Measurements from ENCODE around the gene GAS2L3. TPM values are rescaled to one million over a fixed set of nuclear protein-coding genes. Genes with fewer than 3 reads are reported as not detected.

The GAS2L3 gene
- total RNA-seq, 1 experiment from 2014 or later = 38.7 TPM

- BruUV-seq (replicated peaks) = no TSS peak
- Histone ChIP-seq H3K79me2 (ENCODE audit: insufficient read depth, low read length) (no peaks in the 10 kb centered on the region), H3K9ac (ENCODE audit: low read length) (no peak overlapping the region), H4K20me1 (ENCODE audit: insufficient read depth) (no peaks in the 10 kb centered on the region), H3K9me3 (ENCODE audit: control insufficient read depth in 1 of 2, insufficient read depth in 1 of 2, low read depth in 1 of 2, low read length in 2 of 2) (no peaks in the 10 kb centered on the region), H3K4me1 (ENCODE audit: control insufficient read depth in 1 of 2, insufficient read depth in 2 of 2, low read length in 2 of 2) (no peaks in the 10 kb centered on the region), H3K36me3 (ENCODE audit: control insufficient read depth in 1 of 2, insufficient read depth in 2 of 2, low read length in 2 of 2) (no peaks in the 10 kb centered on the region), H2AFZ (ENCODE audit: low read depth, low read length, poor library complexity, severe bottlenecking) (no peak overlapping the region), H3K4me2 (ENCODE audit: low read length) (no peak overlapping the region), H3K4me3 (replicated peaks in 1 of 2; ENCODE audit: low read depth in 1 of 2, low read length in 2 of 2) (no peak overlapping the region), H3K9me2 (ENCODE audit: insufficient read depth) (no peaks in the 10 kb centered on the region), H3K27ac (ENCODE audit: low read depth, low read length) (no peak overlapping the region), H3K27me3 (ENCODE audit: insufficient read depth, low read length) (peaks cover 65% of the 10 kb centered on the region)
- POLR2A ChIA-PET = no interaction called here
- no peak for DNase-seq (ENCODE audit: low read depth, low spot score)
- ATAC-seq = no peak
- RAD21 ChIA-PET (ENCODE audit: low non-redundant PET in 1 of 2, low total read pairs in 2 of 2, uncharacterized antibody in 2 of 2, unreplicated experiment in 2 of 2) = no interaction called here
- CTCF ChIA-PET = no interaction called here
- intact Hi-C loops (cut with micrococcal nuclease) = no loop called here
- no peak for TF ChIP-seq SP1 (IDR thresholded peaks at IDR 0.05; ENCODE audit: low read depth)
- no peak for TF ChIP-seq ZBTB33 (IDR thresholded peaks at IDR 0.05; ENCODE audit: extremely low read depth, insufficient replicate concordance, low read length)
- TF ChIP-seq JUND (IDR thresholded peaks at IDR 0.05) = no peak
- TF ChIP-seq MAX (IDR thresholded peaks at IDR 0.05) = no peak
- TF ChIP-seq RAD21 (IDR thresholded peaks at IDR 0.05; ENCODE audit: low read depth) = no peak
- TF ChIP-seq CEBPB (IDR thresholded peaks at IDR 0.05; ENCODE audit: low read depth) = no peak
- TF ChIP-seq SRF (IDR thresholded peaks at IDR 0.05; ENCODE audit: low read depth) = no peak
- TF ChIP-seq REST (IDR thresholded peaks at IDR 0.05; ENCODE audit: low read depth) = no peak
- TF ChIP-seq FOSL1 (IDR thresholded peaks at IDR 0.05; ENCODE audit: low read depth) = no peak
- TF ChIP-seq ZNF274 (IDR thresholded peaks at IDR 0.05; ENCODE audit: low read depth, low read length) = no peak
- TF ChIP-seq ATF3 (IDR thresholded peaks at IDR 0.05) = no peak
- no peak for TF ChIP-seq POLR2AphosphoS5 (IDR thresholded peaks at IDR 0.05; ENCODE audit: low read depth, low read length)
- no peak for TF ChIP-seq EGR1 (IDR thresholded peaks at IDR 0.05; ENCODE audit: low read depth)
- no peak for TF ChIP-seq ZFX (IDR thresholded peaks at IDR 0.05)
- TF ChIP-seq YY1 (IDR thresholded peaks at IDR 0.05; ENCODE audit: extremely low read depth, insufficient replicate concordance, low read depth, low read length) = no peak
- no peak for TF ChIP-seq CBX3 (IDR thresholded peaks at IDR 0.05; ENCODE audit: low read depth)
- no peak for TF ChIP-seq CTCF (IDR thresholded peaks at IDR 0.05 in 2 of 3, conservative IDR thresholded peaks at IDR 0.05 in 1 of 3; ENCODE audit: borderline replicate concordance in 1 of 3, insufficient read depth in 1 of 3, low read depth in 2 of 3, low read length in 2 of 3)
- no peak for TF ChIP-seq SIN3A (IDR thresholded peaks at IDR 0.05; ENCODE audit: low read depth)
These were observed 44.9 kb upstream of the GAS2L3 start for GRCh38 chr12:100528471-100529127.
